HL-60 (cell line): Measurements from ENCODE around the gene PECR.

Source experiments
- DNase-seq, 2 experiments: peaks; one replicate each; pipeline ENCODE4 v3.0.0-alpha.2; 2010 to 2020; ENCODE audit warnings: low read depth in 1 of 2, low spot score in 1 of 2
- H3K27ac ChIP-seq: fragments of 250-450 bp; sonication (Bioruptor Pico); replicated peaks from 2 replicates; pipeline ENCODE4 v1.5.1; 2020; ENCODE audit warnings: mild to moderate bottlenecking, moderate library complexity
- H3K27me3 ChIP-seq: fragments of 250-450 bp; sonication (Bioruptor Pico); 2 replicates; pipeline ENCODE4 v1.5.1; 2021; ENCODE audit warnings: mild to moderate bottlenecking, moderate library complexity; ENCODE audit not compliant: insufficient read depth, poor library complexity, severe bottlenecking
- H3K4me3 ChIP-seq: replicated peaks from 2 replicates; pipeline ENCODE4 v1.5.1; 2011; ENCODE audit warnings: mild to moderate bottlenecking, control low read depth, low read length; ENCODE audit not compliant: insufficient read depth
- CTCF ChIP-seq: IDR thresholded peaks from one replicate; pipeline ENCODE4 v1.5.1; 2011; ENCODE audit warnings: low read length, control low read depth, inconsistent platforms; ENCODE audit not compliant: insufficient read depth
- GABPA ChIP-seq: IDR thresholded peaks from 2 replicates; pipeline ENCODE4 v1.6.1; 2012; ENCODE audit warnings: low read depth
- POLR2AphosphoS5 ChIP-seq: IDR thresholded peaks from 2 replicates; pipeline ENCODE4 v1.6.1; 2012; ENCODE audit warnings: low read depth
- REST ChIP-seq: IDR thresholded peaks from 2 replicates; pipeline ENCODE4 v1.6.1; 2012; ENCODE audit warnings: low read depth; ENCODE audit not compliant: insufficient replicate concordance
- SPI1 ChIP-seq: IDR thresholded peaks from 2 replicates; pipeline ENCODE4 v1.6.1; 2012; ENCODE audit warnings: low read depth, mild to moderate bottlenecking, borderline replicate concordance

Gene PECR

GRCh38 chr2:216074794-216075193 lies 6.8 kb downstream of the PECR start:
- no peaks in the 10 kb centered on the region for H3K27me3 ChIP-seq
- DNase-seq: no peak
- no peak overlapping the region for H3K27ac ChIP-seq
- no peak overlapping the region for H3K4me3 ChIP-seq
- TF ChIP-seq CTCF: no peak
- no peak for TF ChIP-seq POLR2AphosphoS5
- no peak for TF ChIP-seq SPI1
- TF ChIP-seq REST: no peak
- no peak for TF ChIP-seq GABPA

- DNase-seq: no peak
- Histone ChIP-seq H3K4me3 (no peak overlapping the region), H3K27me3 (no peaks in the 10 kb centered on the region), H3K27ac (no peak overlapping the region)
- TF ChIP-seq POLR2AphosphoS5: no peak
- no peak for TF ChIP-seq CTCF
- no peak for TF ChIP-seq GABPA
- no peak for TF ChIP-seq REST
- TF ChIP-seq SPI1: no peak
Observed at GRCh38 chr2:216074380-216074779, 7.2 kb downstream of the PECR start.

- Histone ChIP-seq H3K4me3 (no peak overlapping the region), H3K27me3 (no peaks in the 10 kb centered on the region), H3K27ac (no peak overlapping the region)
- no peak for DNase-seq
- no peak for TF ChIP-seq GABPA
- TF ChIP-seq POLR2AphosphoS5: no peak
- TF ChIP-seq SPI1: no peak
- no peak for TF ChIP-seq CTCF
- TF ChIP-seq REST: no peak
Observed at GRCh38 chr2:216073773-216074172, 7.8 kb downstream of the PECR start.
